ENCODE data around the gene RMI1. TPM values are rescaled to one million over a fixed set of nuclear protein-coding genes. Genes with fewer than 3 reads are reported as not detected.

The RMI1 gene
- total RNA-seq, 1 experiment from 2014 or later = 10.2 TPM

GRCh38 chr9:84045481-84046097, 65.0 kb downstream of the RMI1 start:
- Mint-ChIP-seq H3K9me3 (ENCODE audit: unreplicated experiment) (peaks cover 11% of the 10 kb centered on the region), H3K27ac (ENCODE audit: unreplicated experiment) (no peak overlapping the region), H3K36me3 (ENCODE audit: insufficient read depth, unreplicated experiment) (no peaks in the 10 kb centered on the region), H3K4me3 (ENCODE audit: unreplicated experiment) (no peak overlapping the region), H3K4me1 (ENCODE audit: low read depth, unreplicated experiment) (no peaks in the 10 kb centered on the region), H3K27me3 (ENCODE audit: insufficient read depth, unreplicated experiment) (peaks cover 2% of the 10 kb centered on the region)
- CTCF ChIA-PET = no interaction called here
- BruUV-seq (replicated peaks) = no TSS peak
- Histone ChIP-seq H3K4me1 (no peaks in the 10 kb centered on the region), H3K4me3 (ENCODE audit: low read depth, low read length) (no peak overlapping the region), H3K27me3 (replicated peaks; ENCODE audit: control insufficient read depth, insufficient read depth, low read length) (no peaks in the 10 kb centered on the region), H3K9me3 (no peaks in the 10 kb centered on the region), H3K36me3 (ENCODE audit: control insufficient read depth, insufficient read depth, low read length) (no peaks in the 10 kb centered on the region)
- intact Hi-C loops (cut with micrococcal nuclease; ENCODE audit: unreplicated experiment) = no loop called here
- no peak for TF ChIP-seq CTCF (IDR thresholded peaks at IDR 0.05; ENCODE audit: insufficient read depth in 1 of 2, low read depth in 1 of 2, low read length in 1 of 2, severe bottlenecking in 1 of 2, unreplicated experiment in 1 of 2)
- no peak for DNase-seq
- POLR2A ChIA-PET = no interaction called here

Small RNA genes lying within 50 kb of the gene (microRNA-seq; reads per million reads assigned to microRNA genes)
- 93.6 reads per million, percentile 71 among the genes with 10 or more reads in this experiment for gene MIR7-1

Other genes starting within 250 kb of the RMI1 start
- gene GKAP1, start 163.0 kb upstream of the RMI1 start, total RNA-seq (2022) = 0.86 and 1.1 TPM in 2 replicates
- 1.8 and 2.0 TPM in 2 replicates for gene KIF27, start 59.4 kb upstream of the RMI1 start, total RNA-seq (2022)
- gene HNRNPK, start 590 bp upstream of the RMI1 start, total RNA-seq (2022) = 476 and 485 TPM in 2 replicates